ENCODE measurements around the gene DLL3.

DNA sequence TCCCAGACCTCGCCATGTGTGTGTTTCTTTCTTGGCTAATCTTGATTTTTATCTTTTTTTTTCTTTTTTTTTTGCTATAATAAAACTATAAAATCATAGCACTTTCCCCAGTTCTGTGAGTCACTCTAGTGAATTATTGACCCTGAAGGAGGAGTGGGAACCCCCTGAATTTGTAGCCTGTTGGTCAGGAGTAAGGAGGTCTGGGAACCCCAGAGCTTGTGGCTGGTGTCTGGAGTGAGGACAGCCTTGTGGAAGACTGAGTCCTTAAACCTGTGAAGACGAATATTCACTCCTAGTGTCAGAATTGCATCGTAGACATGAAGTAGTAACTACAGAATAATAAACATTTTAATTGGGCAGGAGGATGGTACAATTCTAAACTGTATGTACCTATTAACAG lies 26.5 kb downstream of the DLL3 start:
- TF ChIP-seq, protein P1, sequence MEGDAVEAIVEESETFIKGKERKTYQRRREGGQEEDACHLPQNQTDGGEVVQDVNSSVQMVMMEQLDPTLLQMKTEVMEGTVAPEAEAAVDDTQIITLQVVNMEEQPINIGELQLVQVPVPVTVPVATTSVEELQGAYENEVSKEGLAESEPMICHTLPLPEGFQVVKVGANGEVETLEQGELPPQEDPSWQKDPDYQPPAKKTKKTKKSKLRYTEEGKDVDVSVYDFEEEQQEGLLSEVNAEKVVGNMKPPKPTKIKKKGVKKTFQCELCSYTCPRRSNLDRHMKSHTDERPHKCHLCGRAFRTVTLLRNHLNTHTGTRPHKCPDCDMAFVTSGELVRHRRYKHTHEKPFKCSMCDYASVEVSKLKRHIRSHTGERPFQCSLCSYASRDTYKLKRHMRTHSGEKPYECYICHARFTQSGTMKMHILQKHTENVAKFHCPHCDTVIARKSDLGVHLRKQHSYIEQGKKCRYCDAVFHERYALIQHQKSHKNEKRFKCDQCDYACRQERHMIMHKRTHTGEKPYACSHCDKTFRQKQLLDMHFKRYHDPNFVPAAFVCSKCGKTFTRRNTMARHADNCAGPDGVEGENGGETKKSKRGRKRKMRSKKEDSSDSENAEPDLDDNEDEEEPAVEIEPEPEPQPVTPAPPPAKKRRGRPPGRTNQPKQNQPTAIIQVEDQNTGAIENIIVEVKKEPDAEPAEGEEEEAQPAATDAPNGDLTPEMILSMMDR (IDR thresholded peaks at IDR 0.05) = no peak
- no peak for TF ChIP-seq EZH2 (IDR thresholded peaks at IDR 0.05; ENCODE audit: borderline replicate concordance, insufficient read depth, low read depth, low read length, poor library complexity, severe bottlenecking)

Measured in B cell (primary cell).